Fibroblast of skin of abdomen (primary cell): ENCODE data around the gene ASB16.
"Not testable (repeated sequence)": the region's sequence is repeated elsewhere in the genome, so short reads cannot be mapped to it uniquely, and the experiment has no call there.

Experiments
- DNase-seq: peaks from one replicate; pipeline ENCODE4 v3.0.0-alpha.2; 2013

The ASB16 gene

DNA sequence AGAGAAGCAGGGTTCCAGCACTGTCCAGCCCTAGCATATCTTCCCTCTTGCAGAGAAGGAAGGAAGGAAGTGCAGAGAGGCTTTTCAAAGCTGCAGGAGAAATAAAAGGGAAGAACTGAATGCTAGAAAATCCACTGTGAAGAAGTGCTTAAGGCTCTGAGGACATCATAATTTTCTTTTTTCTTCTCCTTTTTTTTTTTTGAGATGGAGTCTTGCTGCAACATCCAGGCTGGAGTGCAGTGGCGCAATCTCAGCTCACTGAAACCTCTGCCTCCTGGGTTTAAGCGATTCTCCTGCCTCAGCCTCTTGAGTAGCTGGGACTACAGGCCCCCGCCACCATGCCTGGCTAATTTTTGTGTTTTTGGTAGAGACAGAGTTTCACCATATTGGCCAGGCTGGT, 21.4 kb upstream of the ASB16 start:
- not testable (repeated sequence) for DNase-seq

DNA sequence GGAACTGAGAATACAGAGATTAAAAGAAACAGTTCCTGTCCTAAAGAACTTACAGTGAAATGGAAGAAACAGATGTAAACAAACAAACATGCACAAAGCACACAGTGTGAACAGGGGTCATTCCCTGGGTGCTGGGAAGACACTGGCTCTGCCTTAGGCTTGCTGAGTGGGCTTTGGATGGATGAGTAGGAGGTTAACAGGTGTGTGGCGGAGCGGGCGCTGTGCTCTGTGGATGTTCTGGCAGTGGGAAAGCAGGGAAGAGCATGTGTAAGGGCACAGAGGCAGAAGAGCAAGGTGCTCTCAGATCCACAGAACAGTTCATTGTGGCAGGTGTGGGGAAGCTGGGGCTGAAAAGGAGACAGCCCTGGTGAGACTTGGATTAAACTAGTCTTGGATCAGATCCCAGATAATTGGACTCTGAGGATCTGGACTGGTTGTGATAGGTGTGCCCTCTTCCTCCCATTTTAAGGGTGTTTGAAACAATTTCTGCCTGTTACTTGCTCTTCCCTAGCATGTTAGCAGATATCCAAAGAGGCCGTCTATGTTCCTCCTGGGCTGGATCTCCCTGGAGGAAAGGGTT, 20.7 kb upstream of the ASB16 start:
- no peak for DNase-seq

DNA sequence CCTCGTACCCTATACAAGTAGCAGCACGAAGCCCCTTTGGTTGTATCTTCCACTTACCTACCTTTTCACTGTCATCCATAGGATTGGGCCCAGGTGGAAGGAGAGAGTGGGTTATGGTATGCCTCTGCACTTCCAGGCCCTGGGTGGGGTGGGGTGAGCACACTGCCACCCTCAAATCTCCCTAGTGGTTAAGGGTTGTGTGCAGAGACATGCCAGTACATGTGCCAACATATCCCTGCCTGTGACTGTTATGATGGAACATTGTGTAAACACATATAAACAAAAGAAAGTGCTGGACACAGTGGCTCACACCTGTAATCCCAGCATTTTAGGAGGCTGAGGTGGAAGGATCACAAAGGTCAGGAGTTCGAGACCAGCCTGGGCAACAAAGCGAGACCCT, 17.6 kb upstream of the ASB16 start:
- DNase-seq: no peak

DNA sequence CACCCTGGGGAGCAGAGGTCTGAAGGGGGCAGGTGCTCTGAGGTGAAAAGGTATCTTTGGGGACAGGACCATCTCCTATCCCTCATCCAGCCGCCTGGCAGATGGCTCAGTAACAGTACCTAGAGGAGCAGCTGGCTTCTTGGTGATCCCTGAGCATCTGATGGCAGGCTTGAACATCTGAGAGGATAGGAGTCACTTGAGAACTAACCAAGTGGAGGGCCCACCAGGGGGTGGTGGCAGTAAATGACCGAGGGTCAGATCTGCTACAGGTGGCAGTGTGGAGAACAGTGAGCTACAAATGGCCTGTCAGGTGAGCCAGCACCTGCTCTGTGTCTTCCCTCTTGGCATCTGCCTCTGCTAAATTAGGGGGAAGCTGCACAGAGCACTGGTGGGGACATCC, 15.0 kb upstream of the ASB16 start:
- DNase-seq: no peak

DNA sequence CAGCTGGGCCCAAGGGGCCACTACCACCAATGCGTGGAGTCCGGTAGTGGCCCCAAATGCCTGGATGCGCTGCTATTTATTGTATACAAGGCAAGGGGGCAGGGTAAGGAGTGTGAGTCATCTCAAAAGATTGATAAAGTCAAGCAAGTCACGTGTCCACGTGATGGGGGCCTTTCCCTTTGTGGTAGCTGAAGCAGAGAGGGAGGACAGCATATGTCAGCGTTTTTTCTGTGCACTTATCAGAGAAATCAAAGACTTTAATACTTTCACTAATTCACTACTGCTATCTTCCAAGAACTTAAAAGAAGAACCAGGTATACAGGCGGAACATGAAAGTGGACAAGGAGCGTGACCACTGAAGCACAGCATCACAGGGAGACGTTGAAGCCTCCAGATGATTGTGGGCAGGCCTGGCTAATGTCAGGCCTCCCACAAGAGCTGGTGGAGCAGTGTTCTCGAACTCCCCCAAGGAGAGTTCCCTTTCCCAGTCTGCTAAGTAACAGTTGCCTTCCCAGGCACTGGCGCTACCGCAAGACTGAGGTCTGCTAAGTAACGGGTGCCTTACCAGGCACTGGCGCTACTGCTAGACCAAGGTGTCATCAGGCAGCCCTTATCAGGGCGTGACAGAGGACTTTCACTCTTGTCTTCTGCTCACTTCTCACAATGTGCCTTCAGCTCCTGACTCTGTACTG, 10.8 kb upstream of the ASB16 start:
- DNase-seq: peak; percentile 20

DNA sequence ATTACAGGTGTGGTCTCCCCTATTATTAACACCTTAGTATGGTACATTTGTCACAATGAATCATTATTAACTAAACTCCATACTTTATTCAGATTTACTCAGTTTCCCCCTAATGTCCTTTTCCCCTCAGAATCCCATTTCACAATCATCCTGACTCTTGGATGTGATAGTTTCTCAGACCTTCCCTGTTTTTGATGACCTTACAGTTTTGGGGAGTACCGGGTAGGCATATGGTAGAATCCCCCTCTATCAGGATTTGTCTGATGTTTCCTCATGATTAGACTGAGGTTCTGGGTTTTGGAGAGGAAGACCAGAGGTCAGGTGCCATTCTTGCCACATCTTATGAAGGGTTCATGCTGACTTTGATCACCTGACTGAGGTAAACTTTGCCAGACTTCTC, 6.0 kb upstream of the ASB16 start:
- DNase-seq: no peak

DNA sequence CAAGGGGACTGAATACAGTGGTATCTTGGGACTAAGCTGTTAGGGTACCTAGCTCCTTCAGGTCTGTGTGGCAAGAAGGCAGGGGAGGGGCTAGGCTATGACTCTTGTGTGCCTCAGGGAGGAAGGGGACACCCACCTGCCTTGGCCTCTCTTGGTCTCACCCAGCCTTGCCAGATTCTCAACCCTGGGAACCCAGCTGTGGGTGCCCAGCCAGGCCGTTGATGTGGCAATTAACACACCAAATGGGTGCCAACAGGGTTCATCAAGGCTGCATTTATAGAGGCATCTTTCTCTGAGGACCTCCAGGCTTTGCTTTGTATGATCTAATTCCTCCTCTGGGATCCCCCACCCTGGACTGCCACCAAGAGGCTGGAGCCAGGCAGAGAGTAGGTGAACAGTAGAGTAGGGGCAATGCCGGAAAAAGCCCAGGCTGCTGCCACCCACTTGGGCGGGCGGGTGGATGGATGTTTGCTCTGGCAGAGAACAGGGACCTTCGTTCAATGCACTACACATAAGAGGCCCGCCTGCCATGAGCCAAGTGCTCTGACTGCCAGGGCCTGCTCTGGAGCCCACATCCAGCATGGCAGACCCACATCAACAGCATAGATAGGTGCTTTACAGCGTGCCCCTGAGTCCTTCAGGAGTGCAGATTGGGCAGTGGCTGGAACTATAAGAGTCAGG, 3.2 kb upstream of the ASB16 start:
- DNase-seq: no peak

DNA sequence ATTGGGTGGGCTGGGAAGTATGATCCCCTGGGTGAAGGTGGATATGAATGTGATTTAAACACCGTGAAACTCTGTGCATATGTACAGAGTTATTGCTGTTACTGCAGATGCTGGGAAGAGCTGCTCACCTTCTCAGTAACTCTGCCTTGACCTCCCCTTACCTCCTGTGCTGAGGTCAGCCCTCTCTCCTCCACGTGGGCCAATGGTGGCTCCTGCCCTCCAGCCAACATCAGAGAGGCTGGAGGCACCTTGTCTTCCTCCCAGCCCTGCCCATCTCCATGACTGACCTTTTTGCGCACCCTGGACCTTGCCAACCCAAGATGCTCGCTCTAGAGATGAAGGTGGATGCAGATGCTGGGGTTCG, 387 bp upstream of the ASB16 start:
- DNase-seq: no peak

DNA sequence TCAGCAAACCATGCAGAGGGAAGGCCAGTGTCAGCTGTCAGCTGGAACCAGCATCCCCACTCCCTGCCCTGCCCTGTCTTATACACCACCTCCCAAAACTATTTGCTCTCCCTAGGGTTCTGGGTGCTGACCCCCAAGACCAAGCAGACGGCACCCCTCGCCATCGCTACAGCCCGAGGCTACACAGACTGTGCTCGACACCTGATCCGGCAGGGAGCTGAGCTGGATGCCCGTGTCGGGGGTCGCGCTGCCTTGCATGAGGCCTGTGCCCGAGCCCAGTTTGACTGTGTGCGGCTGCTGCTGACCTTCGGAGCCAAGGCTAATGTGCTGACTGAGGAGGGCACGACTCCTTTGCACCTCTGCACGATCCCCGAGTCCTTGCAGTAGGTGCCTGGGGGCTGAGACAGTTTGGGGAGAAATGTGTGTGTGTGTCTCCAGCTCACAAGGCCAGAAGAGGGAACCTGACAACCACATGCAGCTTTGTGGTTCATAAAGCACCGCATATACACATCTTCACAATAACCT, 1.5 kb downstream of the ASB16 start:
- no peak for DNase-seq

DNA sequence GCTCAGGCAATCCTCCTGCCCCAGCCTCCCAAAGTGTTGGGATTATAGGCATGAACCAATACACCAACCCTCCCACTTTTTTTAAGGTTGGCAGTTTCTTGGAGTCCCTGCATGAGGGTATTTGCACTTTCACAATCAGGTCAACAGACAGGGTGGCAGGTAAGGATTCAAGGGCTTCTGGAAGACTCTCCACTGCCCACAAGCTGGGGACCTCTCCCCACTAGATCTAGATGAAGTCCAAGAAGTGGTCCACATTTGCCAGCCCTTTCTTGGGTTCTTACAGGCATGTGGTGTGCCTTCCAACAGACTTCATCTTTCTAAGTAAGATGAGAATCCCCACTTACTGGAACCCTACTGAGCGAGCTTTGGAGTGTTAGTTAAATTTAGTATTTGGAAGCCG, 3.9 kb downstream of the ASB16 start:
- no peak for DNase-seq

DNA sequence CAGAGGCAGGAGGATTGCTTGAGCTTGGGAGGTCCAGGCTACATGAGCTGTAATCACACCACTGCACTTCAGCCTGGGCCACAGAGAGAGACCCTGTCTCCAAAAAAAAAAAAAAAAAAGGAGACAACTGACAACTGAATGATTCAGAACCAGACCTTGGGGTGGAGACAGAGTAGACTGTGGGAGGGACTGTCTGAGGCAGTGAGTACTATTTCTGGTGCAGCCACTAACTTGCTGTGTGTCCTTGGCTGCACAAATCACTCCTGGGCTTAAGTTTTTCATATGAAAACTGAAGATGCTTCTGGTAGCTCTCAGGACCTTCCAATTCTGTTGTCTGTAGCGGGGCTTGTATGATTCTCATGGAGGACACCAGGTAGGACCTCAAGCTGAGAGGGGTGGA, 5.8 kb downstream of the ASB16 start:
- DNase-seq: no peak

DNA sequence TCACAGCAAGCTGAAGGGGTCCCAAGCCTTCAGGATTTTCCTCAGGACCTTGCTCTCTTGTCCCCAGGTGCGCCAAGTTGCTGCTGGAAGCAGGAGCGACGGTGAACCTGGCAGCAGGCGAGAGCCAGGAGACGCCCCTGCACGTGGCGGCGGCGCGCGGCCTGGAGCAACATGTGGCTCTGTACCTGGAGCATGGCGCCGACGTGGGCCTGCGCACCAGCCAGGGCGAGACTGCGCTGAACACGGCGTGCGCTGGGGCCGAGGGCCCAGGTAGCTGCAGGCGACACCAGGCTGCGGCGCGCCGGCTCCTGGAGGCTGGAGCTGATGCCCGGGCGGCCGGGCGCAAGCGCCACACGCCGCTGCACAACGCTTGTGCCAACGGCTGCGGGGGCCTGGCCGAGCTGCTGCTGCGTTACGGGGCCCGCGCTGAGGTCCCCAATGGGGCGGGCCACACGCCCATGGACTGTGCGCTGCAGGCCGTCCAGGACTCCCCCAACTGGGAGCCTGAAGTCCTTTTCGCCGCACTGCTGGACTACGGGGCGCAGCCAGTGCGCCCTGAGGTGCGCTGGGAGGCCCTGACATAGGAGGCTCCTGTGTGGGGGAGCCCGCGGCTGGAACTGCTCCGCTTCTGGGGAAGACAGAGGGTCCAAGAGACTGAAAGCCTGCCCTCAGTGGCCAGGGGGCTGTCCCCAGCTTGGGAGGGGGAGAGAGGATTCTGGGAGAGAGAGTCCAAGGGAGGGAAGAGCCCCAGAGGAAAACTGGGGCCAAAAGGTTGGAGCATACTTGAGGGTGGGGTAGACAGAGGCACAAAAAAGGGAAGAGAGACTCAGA, 6.4 kb downstream of the ASB16 start:
- DNase-seq: no peak

DNA sequence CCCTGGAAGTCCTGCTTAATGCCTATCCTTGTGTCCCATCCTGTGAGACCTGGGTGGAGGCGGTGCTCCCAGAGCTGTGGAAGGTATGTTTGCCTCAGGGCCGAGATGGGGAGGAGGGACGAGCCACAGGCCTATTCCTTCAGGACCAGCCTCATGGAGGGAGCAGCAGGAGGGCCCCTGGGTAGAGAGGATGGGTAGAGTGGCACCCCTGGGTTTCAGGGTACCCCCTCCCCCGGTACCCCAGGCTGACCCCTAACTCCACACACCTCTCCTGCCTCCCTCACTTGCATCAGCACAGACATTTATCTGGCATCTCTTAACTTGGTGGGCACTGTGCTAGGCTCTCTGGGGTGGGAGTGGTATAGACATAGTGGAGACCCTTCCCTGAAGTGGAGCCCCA, 7.1 kb downstream of the ASB16 start:
- DNase-seq: no peak

DNA sequence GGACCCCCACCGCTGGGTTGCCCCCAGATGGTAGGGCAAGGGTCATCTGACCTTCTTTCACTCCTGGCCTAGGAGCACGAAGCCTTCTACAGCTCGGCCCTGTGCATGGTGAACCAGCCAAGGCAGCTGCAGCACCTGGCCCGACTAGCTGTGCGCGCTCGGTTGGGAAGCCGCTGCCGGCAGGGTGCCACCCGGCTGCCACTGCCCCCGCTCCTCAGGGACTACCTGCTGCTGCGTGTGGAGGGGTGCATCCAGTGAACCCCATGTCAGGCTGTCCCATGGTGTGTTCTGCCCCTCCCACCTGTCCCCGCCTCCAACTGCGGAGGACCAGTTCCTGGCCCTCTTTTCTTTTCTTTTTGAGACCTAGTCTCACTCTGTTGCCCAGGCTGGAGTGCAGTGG, 7.6 kb downstream of the ASB16 start:
- DNase-seq: no peak

DNA sequence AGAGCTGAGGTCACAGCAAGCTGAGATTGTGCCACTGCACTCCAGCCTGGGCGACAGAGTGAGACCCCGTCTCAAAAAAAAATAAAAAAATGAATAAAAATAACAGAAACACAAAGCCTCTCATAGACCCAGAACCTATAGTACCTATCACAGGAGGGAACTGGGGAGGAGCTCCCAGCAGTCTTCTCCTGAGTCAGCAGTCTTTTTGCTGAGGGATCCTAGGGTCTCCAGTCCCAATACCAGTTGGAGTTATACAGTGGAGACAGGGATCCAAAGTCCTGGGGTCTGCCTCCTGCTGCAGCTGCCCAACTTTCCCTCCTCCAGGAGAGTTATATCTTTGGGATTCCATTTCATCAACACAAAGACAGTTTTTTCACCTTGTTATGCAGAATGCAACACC, 12.5 kb downstream of the ASB16 start:
- DNase-seq: no peak

DNA sequence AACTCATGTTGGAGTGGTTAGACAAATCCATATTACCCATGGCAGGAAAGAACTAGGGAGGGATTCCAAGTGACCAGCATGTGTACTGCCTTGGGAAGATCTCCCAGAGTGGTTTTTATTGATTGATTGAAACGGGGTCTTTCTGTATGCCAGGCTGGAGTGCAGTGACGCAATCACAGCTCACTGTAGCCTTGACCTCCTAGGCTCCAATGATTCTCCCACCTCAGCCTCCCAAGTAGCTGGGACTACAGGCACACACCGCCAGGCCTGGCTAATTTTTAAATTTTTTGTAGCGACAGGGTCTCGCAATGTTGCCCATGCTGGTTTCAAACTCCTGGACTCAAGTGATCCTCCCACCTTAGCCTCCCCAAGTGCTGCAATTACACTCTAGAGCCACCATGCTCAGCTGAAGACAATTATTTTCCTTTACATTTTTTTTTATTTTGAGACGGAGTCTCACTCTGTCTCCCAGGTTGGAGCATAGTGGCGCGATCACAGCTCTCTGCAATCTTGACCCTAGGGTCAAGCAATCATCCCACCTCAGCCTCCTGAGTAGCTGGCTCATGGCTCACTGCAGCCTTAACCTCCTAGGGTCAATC, 13.8 kb downstream of the ASB16 start:
- DNase-seq: no peak

DNA sequence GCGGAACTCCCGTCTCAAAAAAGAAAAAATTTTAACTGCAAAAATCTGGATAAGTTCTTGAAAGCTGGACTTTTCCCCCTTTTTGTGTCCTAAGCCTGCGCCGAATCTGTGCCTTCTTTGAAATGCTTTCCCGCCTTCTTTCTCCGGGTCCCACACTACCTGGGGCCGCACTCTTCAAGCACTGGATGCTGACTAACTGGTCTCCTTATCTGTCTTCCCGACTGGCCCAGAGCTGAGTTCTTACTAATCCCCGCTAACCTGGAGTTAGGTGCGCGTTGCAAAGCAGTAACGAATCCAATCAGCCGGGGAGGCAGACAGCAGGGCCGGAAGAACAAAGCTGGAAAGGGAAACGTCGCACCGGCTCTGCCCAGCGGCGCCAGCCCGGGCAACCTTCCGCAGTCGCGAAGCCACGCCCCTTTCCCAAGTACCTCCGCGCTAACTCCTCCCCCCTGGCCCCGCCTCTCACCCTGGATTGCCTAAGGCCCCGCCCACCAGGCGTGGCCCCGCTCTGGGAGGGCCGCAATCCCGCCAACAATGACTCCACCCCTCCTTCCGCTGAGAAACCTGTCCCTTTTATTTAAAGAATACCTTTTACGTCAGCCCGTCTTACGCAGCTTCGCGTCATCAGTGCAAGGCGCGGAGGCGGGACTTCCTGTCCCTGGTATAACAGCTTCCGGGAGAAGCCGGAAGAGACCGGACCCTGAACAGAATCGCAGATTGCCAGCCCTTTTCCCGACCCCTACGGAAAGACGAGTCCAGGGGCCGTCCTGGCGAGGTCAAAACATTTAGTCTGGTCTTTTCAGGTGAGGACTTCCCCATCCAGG, 16.0 kb downstream of the ASB16 start, which contains the start of gene TMUB2:
TSS of gene TMUB2 (plus strand) at position 666 of the 824 bp plus-strand sequence. CDS start 737 bp downstream, outside the sequence.
- DNase-seq: peak; percentile 99

DNA sequence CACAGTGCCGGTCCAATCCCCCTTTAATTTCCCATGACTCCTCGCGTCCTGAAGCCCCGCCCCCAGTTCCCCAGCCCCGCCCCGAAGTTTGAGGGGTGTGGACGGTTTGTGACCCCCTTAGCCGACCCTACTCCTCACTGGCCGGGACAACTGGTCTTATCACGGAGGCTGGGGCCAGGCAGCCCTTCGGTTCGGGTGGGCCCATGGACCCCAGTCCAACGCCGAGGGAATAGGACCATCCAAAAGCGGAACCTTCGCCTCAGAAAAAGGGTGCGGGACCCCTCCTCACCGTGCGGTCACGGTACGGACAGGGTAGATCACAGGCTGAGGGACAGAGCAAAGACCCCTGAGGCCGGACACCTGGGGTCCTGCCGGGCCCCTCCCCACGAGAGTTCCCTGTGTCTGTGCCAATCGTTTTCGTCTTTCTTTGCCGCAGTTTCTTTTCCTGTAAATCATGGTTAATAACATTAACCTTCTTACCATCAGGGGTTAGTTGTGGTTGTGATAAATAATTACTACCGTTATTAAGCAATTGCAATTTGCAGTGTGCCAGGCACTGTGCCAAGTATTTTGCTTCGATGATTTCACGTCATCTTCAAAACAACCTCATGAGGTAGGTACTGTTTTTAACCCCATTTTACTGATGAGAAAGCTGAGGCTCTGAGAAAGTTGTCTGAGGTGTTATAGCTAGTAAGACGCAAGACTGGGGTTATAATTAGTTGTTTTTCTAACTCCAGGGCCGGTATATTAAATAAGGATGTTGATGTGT, 16.8 kb downstream of the ASB16 start:
- no peak for DNase-seq

DNA sequence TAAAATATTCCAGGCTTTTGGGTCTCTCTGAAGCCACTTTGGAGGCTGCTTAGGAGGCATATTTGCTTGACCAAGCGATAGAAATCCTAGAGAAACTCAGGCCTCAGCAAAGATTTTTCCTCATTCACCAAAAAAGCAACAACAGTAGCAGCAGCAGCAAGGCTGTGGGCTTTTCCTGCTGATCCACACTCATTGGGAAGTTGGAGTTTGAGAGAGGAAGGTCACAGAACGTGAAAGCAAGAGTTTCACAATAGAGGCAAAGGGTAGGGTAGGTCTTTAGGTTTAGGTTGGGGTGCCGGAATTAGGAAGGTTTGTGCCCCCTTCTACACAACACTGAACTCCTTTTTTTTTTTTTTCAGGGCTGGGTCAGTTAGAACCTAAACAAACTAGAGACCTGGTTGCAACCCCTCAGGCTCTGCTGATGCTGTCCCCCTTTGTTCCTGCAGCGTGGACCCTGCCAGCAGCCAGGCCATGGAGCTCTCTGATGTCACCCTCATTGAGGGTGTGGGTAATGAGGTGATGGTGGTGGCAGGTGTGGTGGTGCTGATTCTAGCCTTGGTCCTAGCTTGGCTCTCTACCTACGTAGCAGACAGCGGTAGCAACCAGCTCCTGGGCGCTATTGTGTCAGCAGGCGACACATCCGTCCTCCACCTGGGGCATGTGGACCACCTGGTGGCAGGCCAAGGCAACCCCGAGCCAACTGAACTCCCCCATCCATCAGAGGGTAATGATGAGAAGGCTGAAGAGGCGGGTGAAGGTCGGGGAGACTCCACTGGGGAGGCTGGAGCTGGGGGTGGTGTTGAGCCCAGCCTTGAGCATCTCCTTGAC, 18.3 kb downstream of the ASB16 start:
- DNase-seq: no peak

DNA sequence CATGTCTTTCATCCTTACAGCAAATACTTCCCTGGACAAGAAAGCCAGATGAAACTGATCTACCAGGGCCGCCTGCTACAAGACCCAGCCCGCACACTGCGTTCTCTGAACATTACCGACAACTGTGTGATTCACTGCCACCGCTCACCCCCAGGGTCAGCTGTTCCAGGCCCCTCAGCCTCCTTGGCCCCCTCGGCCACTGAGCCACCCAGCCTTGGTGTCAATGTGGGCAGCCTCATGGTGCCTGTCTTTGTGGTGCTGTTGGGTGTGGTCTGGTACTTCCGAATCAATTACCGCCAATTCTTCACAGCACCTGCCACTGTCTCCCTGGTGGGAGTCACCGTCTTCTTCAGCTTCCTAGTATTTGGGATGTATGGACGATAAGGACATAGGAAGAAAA, 20.0 kb downstream of the ASB16 start:
- no peak for DNase-seq
